LHCN-M2 (cell line): ENCODE data around the gene BAZ1B. TPM values are rescaled to one million over a fixed set of nuclear protein-coding genes. Genes with fewer than 3 reads are reported as not detected.
A peak's percentile ranks its signal among the peaks of the same experiment; 100 is the strongest.
"Not testable (repeated sequence)": the region's sequence is repeated elsewhere in the genome, so short reads cannot be mapped to it uniquely, and the experiment has no call there.

Experiments
- DNase-seq: peaks from one replicate; pipeline ENCODE4 v3.0.0-alpha.2; 2012; ENCODE audit warnings: low read depth
- total RNA-seq: library from RNA; depleted of rRNA; stranded (reverse); fragments of >200 nt; gene quantifications from 2 replicates; pipeline ENCODE4 v1.2.3, GENCODE V29; 2014

BAZ1B gene
- total RNA-seq, 1 experiment from 2014 or later, result 110 TPM

- no peak for DNase-seq
These were observed 14.5 kb downstream of the BAZ1B start for GRCh38 chr7:73507556-73507955.

- DNase-seq, result no peak
These were observed 17.2 kb downstream of the BAZ1B start for GRCh38 chr7:73504920-73505319.

GRCh38 chr7:73504017-73504416 lies 18.1 kb downstream of the BAZ1B start:
- DNase-seq, result peak; percentile 57

- DNase-seq, result no peak
These were observed 18.9 kb downstream of the BAZ1B start for GRCh38 chr7:73503229-73503628.

GRCh38 chr7:73496626-73497025 lies 25.5 kb downstream of the BAZ1B start:
- DNase-seq, result no peak

GRCh38 chr7:73495507-73495906 lies 26.6 kb downstream of the BAZ1B start:
- not testable (repeated sequence) for DNase-seq

- DNase-seq, result no peak
These were observed 32.1 kb downstream of the BAZ1B start for GRCh38 chr7:73489976-73490375.

GRCh38 chr7:73487486-73487885 lies 34.6 kb downstream of the BAZ1B start:
- peak; percentile 47 for DNase-seq

- no peak for DNase-seq
These were observed 38.9 kb downstream of the BAZ1B start for GRCh38 chr7:73483171-73483570.

- DNase-seq, result peak; percentile 26
These were observed 39.3 kb downstream of the BAZ1B start for GRCh38 chr7:73482746-73483145.

- DNase-seq, result not testable (repeated sequence)
These were observed 40.6 kb downstream of the BAZ1B start for GRCh38 chr7:73481521-73481920.

GRCh38 chr7:73478549-73478948 lies 43.5 kb downstream of the BAZ1B start:
- no peak for DNase-seq

- DNase-seq, result no peak
These were observed 44.7 kb downstream of the BAZ1B start for GRCh38 chr7:73477376-73477775.

GRCh38 chr7:73470208-73470607 lies 51.9 kb downstream of the BAZ1B start:
- DNase-seq, result no peak

GRCh38 chr7:73467046-73467445 lies 55.0 kb downstream of the BAZ1B start:
- not testable (repeated sequence) for DNase-seq

GRCh38 chr7:73466112-73466511 lies 56.0 kb downstream of the BAZ1B start:
- no peak for DNase-seq

GRCh38 chr7:73463966-73464365 lies 58.1 kb downstream of the BAZ1B start:
- no peak for DNase-seq

- DNase-seq, result no peak
These were observed 58.8 kb downstream of the BAZ1B start for GRCh38 chr7:73463260-73463659.

GRCh38 chr7:73461782-73462285 lies 60.3 kb downstream of the BAZ1B start:
- no peak for DNase-seq

GRCh38 chr7:73454424-73454823 lies 67.7 kb downstream of the BAZ1B start:
- no peak for DNase-seq

GRCh38 chr7:73452999-73453635 lies 69.0 kb downstream of the BAZ1B start:
- DNase-seq, result no peak

GRCh38 chr7:73451780-73452398 lies 70.2 kb downstream of the BAZ1B start:
- peak; percentile 64 for DNase-seq

- no peak for DNase-seq
These were observed 72.7 kb downstream of the BAZ1B start for GRCh38 chr7:73449422-73449821.
